Activated CD8-positive, alpha-beta T cell treated with anti-CD3 and anti-CD28 coated beads for 36 hours (primary cell): ENCODE measurements around the gene PI4K2B. TPM values are rescaled to one million over a fixed set of nuclear protein-coding genes. Genes with fewer than 3 reads are reported as not detected.

ENCODE experiments used
- ATAC-seq: fragments of 200-7000 bp; cut with Tn5 transposase; one replicate; pipeline ENCODE4 v1.10.0; 2021; ENCODE audit warnings: mild to moderate bottlenecking, moderate library complexity
- CTCF ChIA-PET: fragments of 350-600 bp; sonication (Branson Sonifier 250); formaldehyde crosslinking; loops from one replicate; lab custom pipeline; 2021; ENCODE audit warnings: antibody characterized with exemption; lab: Charles Lee
- POLR2A ChIA-PET: fragments of 350-600 bp; sonication (Branson Sonifier 250); formaldehyde crosslinking; loops from one replicate; lab custom pipeline; 2021; ENCODE audit warnings: antibody characterized with exemption; lab: Charles Lee
- DNase-seq: peaks from one replicate; pipeline ENCODE4 v3.0.0-alpha.2; 2020
- H3K27ac Mint-ChIP-seq: one replicate; pipeline ENCODE4 v1.8.0; 2021; ENCODE audit warnings: mild to moderate bottlenecking, mixed read lengths
- H3K27me3 Mint-ChIP-seq: one replicate; pipeline ENCODE4 v1.8.0; 2021; ENCODE audit warnings: mixed read lengths
- H3K36me3 Mint-ChIP-seq: one replicate; pipeline ENCODE4 v1.8.0; 2021; ENCODE audit warnings: low read depth, mixed read lengths
- H3K4me1 Mint-ChIP-seq: one replicate; pipeline ENCODE4 v1.8.0; 2021; ENCODE audit warnings: low read depth, mixed read lengths
- H3K4me3 Mint-ChIP-seq: one replicate; pipeline ENCODE4 v1.8.0; 2021; ENCODE audit warnings: mild to moderate bottlenecking, moderate library complexity, mixed read lengths
- H3K9me3 Mint-ChIP-seq: one replicate; pipeline ENCODE4 v1.8.0; 2021; ENCODE audit warnings: mixed read lengths
- CTCF ChIP-seq: fragments of 200-600 bp; IDR thresholded peaks from one replicate; pipeline ENCODE4 v1.8.0; 2022; ENCODE audit warnings: antibody characterized with exemption, mild to moderate bottlenecking
- intact Hi-C: fragments of 100-400 bp; cut with micrococcal nuclease; formaldehyde crosslinking; loops from one replicate; pipeline ENCODE4 v1.10.0; 2022
- total RNA-seq, 2 experiments: library from RNA; stranded (reverse); gene quantifications; one replicate each; pipeline ENCODE4 v1.2.3, GENCODE V29; 2021

Gene PI4K2B
- total RNA-seq, 2 experiments from 2014 or later: 38.6 TPM

GRCh38 chr4:25299476-25300203, 65.8 kb downstream of the PI4K2B start:
- intact Hi-C loops: no loop called here
- H3K36me3 Mint-ChIP-seq: no peaks in the 10 kb centered on the region
- ATAC-seq: no peak
- ChIA-PET CTCF (interaction anchor here (0.7 to 2.0 kb wide), 2 partner anchors 13 to 33 kb away, joined by 3 to 15 read pairs; partner anchors contain the start of gene ZCCHC4), POLR2A (no interaction called here)
- no peaks in the 10 kb centered on the region for H3K9me3 Mint-ChIP-seq
- H3K4me1 Mint-ChIP-seq: peaks cover 3% of the 10 kb centered on the region
- TF ChIP-seq CTCF: no peak
- no peak overlapping the region for H3K4me3 Mint-ChIP-seq
- no peak overlapping the region for H3K27ac Mint-ChIP-seq
- H3K27me3 Mint-ChIP-seq: peaks cover 12% of the 10 kb centered on the region
- no peak for DNase-seq

GRCh38 chr4:25301471-25301870, 67.6 kb downstream of the PI4K2B start:
- no peak for TF ChIP-seq CTCF
- ChIA-PET CTCF (interaction anchor here (1.1 to 3.3 kb wide), 2 partner anchors 11 to 64 kb away, joined by 3 to 12 read pairs; partner anchors contain the start of gene ZCCHC4), POLR2A (no interaction called here)
- no peaks in the 10 kb centered on the region for H3K9me3 Mint-ChIP-seq
- H3K36me3 Mint-ChIP-seq: no peaks in the 10 kb centered on the region
- peaks cover 3% of the 10 kb centered on the region for H3K4me1 Mint-ChIP-seq
- H3K27me3 Mint-ChIP-seq: peaks cover 11% of the 10 kb centered on the region
- no peak for DNase-seq
- no peak overlapping the region for H3K4me3 Mint-ChIP-seq
- intact Hi-C loops: no loop called here
- no peak for ATAC-seq
- no peak overlapping the region for H3K27ac Mint-ChIP-seq

- POLR2A ChIA-PET: no interaction called here
- ATAC-seq (no peak), DNase-seq (no peak)
- H3K9me3 Mint-ChIP-seq: no peaks in the 10 kb centered on the region
- H3K36me3 Mint-ChIP-seq: no peaks in the 10 kb centered on the region
- H3K27me3 Mint-ChIP-seq: peaks cover 13% of the 10 kb centered on the region
- H3K4me1 Mint-ChIP-seq: peaks cover 3% of the 10 kb centered on the region
- H3K27ac Mint-ChIP-seq: no peak overlapping the region
- TF ChIP-seq CTCF: no peak
- H3K4me3 Mint-ChIP-seq: no peak overlapping the region
- CTCF ChIA-PET: interaction anchor here (3.3 kb wide), 1 partner anchor 10 kb away, joined by 12 read pairs; the partner anchor contains the start of gene ZCCHC4
- intact Hi-C loops: no loop called here
Measured at GRCh38 chr4:25302626-25303025, 68.8 kb downstream of the PI4K2B start.

DNA sequence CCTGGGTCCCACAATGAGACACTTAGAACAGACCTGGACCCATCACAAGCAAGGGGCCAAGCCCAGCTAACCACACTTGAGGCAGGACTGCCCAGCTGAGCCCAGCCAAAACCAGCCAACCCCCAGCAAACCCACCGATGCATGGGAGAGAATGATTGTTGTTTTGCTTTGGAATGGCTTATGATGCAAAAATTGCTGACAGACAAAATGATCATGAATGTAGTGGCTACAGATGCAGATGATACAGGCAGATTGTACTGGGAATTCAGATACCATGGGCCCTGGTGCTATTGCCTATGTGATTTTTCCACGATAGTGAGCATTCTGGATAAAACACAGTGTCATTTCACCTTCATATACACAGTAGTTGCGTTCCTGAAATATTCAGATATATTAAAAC, 69.7 kb downstream of the PI4K2B start:
- DNase-seq (no peak), ATAC-seq (no peak)
- TF ChIP-seq CTCF: no peak
- intact Hi-C loops: no loop called here
- Mint-ChIP-seq H3K27me3 (peaks cover 14% of the 10 kb centered on the region), H3K27ac (no peak overlapping the region), H3K4me3 (no peak overlapping the region), H3K9me3 (no peaks in the 10 kb centered on the region), H3K4me1 (no peaks in the 10 kb centered on the region), H3K36me3 (no peaks in the 10 kb centered on the region)
- POLR2A ChIA-PET: no interaction called here
- CTCF ChIA-PET: interaction anchor here (3.3 kb wide), 1 partner anchor 9 kb away, joined by 12 read pairs; the partner anchor contains the start of gene ZCCHC4

GRCh38 chr4:25306518-25307057, 72.8 kb downstream of the PI4K2B start:
- H3K4me3 Mint-ChIP-seq: no peak overlapping the region
- ATAC-seq: no peak
- intact Hi-C loops: no loop called here
- H3K27ac Mint-ChIP-seq: no peak overlapping the region
- no peaks in the 10 kb centered on the region for H3K36me3 Mint-ChIP-seq
- no peak for TF ChIP-seq CTCF
- peaks cover 5% of the 10 kb centered on the region for H3K27me3 Mint-ChIP-seq
- H3K9me3 Mint-ChIP-seq: no peaks in the 10 kb centered on the region
- ChIA-PET POLR2A (no interaction called here), CTCF (no interaction called here)
- no peaks in the 10 kb centered on the region for H3K4me1 Mint-ChIP-seq
- DNase-seq: no peak
